Anterior cingulate cortex (tissue), 58 donors: Measurements from ENCODE around the gene SLC35F6.
"Not testable (repeated sequence)": the region's sequence is repeated elsewhere in the genome, so short reads cannot be mapped to it uniquely, and the experiment has no call there.

Experiments
- DNase-seq, 58 donors: peaks; one replicate each; lab custom pipeline; 2025; lab: John Stamatoyannopoulos, UW

SLC35F6 gene

DNA sequence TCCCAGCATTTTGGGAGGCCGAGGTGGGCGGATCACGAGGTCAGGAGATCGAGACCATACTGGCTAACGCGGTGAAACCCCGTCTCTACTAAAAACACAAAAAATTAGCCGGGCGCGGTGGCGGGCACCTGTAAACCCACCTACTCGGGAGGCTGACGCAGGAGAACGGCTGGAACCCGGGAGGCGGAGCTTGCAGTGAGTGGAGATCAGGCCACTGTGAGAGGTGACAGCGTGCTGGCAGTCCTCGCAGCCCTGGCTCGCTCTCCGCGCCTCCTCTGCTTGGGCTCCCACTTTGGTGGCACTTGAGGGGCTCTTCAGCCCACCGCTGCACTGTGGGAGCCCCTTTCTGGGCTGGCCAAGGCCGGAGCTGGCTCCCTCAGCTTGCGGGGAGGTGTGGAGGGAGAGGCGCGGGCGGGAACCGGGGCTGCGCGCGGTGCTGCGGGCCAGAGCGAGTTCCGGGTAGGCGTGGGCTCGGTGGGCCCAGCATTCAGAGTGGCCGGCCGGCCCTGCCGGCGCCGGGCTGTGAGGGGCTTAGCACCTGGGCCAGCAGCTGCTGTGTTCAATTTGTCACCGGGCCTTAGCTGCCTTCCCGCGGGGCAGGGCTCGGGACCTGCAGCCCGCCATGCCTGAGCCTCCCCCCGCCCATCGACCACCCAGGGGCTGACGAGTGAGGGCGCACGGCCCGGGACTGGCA is 50.1 kb downstream of the SLC35F6 start:
- DNase-seq, result not testable (repeated sequence)

DNA sequence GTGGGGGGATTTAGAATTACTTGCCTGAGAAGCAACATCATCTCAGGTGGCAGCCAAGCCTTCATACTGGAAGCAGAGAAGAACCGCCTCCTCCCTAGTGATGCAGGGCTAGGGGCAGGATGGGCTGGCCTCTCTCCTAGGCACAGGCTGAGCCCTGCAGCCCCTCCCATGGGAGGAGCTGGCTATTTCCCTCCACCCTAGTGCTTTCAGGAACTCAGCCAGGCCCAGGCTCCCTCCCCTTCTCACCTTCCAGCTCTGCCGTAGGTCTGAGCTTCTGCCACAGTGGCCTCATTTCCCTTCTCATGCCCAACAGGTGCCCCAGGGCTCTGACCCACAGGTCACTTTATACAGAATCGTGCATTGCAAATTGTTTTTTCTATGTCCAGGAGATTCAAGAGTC is 52.8 kb downstream of the SLC35F6 start:
- DNase-seq, result no peak

DNA sequence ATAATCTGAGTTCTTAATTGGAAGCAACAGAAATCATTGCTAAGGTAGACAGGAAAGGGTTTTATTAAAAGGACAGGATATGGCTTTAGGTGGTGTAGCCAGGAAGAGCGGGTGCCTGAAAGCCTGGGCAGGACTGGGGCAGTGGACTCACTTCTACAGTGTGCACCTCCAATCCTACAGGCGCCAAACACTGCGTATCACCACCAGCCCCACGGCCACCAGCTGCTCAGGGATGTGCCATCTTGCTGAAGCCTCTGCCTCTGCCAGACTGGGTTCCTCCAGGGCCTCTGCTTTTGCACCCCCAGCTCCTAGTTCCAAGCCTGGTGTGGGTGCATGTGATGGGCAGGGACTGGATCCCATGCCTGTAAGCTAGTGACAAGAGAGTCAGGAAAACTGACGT is 54.2 kb downstream of the SLC35F6 start:
- DNase-seq, result no peak

DNA sequence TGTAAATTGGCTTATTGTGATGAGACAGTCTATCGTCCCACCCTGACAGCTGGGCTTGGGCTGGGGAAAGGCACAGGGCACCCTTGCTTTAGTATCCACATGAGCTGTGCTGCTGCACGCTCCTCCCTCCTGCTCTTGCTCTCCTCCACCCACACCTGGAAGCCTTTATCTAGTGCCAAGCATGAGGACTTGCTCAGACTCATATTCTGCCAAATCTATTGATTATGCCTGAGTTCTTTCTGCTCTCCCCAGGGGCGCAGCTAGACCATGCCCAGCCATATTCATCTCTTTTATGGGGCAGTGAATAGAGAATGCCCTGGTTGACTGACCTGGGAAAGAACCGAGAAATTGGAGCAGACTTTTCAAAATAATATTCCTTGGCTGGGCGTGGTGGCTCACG is 54.9 kb downstream of the SLC35F6 start:
- no peak for DNase-seq

DNA sequence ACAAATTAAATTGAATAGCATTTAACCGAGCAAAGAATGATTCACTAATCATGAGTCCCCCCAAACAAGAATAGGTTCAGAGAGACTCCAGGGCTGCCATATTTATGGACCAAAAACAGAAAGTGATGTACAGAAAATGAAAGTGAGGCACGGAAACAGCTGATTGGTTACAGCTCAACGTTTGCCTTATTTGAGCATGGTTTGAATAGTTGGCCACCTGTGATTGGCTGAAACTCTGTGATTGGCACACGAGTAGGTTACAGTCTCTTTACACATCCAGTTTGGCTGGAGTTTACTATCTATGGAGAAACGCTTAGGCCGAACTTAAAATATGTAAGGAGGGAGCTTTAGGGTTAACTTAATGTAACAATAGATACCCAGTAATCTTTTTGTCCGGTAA is 56.8 kb downstream of the SLC35F6 start:
- DNase-seq, result no peak

DNA sequence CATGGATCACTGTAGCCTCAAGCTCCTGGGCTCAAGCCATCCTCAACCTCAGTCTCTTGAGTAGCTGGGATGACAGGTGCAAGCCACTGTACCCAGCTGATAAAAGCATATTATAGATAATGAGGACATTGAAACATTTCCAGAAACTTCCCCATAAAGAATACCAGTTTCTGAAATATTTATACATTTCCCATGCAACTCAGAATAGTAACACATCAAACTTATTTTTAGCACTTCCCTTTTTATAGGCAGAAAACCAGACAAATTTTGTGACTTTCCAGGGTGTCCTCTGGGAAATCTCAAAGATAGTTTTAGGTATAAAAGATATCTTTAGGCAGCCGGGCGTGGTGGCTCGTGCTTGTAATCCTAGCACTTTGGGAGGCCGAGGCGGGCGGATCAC is 58.8 kb downstream of the SLC35F6 start:
- no peak for DNase-seq
